DOHH2 (cell line): ENCODE results near the gene KCNK18.

Experiments used
- H3F3A ChIP-seq: fragments of 200-600 bp; sonication (generic), shearing (Covaris generic); 2 replicates; pipeline ENCODE4 v1.6.0; 2016; ENCODE audit warnings: antibody characterized with exemption, mild to moderate bottlenecking; ENCODE audit not compliant: control insufficient read depth, insufficient read depth
- H3K27ac ChIP-seq: fragments of 200-600 bp; sonication (generic); 2 replicates; pipeline ENCODE4 v1.5.1; 2014; ENCODE audit warnings: low read depth, mild to moderate bottlenecking, low read length, moderate library complexity
- H3K27me3 ChIP-seq: fragments of 200-600 bp; sonication (generic); 2 replicates; pipeline ENCODE4 v1.6.1; 2014; ENCODE audit warnings: mild to moderate bottlenecking, low read length, mixed read lengths; ENCODE audit not compliant: control insufficient read depth
- H3K36me3 ChIP-seq: fragments of 200-600 bp; sonication (generic); 2 replicates; pipeline ENCODE4 v1.6.1; 2014; ENCODE audit warnings: mild to moderate bottlenecking, low read length, moderate library complexity, mixed read lengths; ENCODE audit not compliant: control insufficient read depth
- H3K4me1 ChIP-seq: fragments of 200-600 bp; sonication (generic); 2 replicates; pipeline ENCODE4 v1.6.1; 2014; ENCODE audit warnings: mild to moderate bottlenecking, low read length, mixed read lengths; ENCODE audit not compliant: control insufficient read depth
- H3K4me2 ChIP-seq: fragments of 200-600 bp; sonication (generic); 2 replicates; pipeline ENCODE4 v1.6.0; 2014; ENCODE audit warnings: mild to moderate bottlenecking, low read length, moderate library complexity
- H3K4me3 ChIP-seq: fragments of 200-600 bp; sonication (generic); 2 replicates; pipeline ENCODE4 v1.5.1; 2014; ENCODE audit warnings: mild to moderate bottlenecking, low read length, mixed read lengths
- H3K79me2 ChIP-seq: fragments of 200-600 bp; sonication (generic); 2 replicates; pipeline ENCODE4 v1.6.1; 2014; ENCODE audit warnings: mild to moderate bottlenecking, low read length, mixed read lengths; ENCODE audit not compliant: control insufficient read depth
- H3K9me2 ChIP-seq: fragments of 200-600 bp; sonication (generic); replicated peaks from 2 replicates; pipeline ENCODE4 v1.6.1; 2014; ENCODE audit warnings: mild to moderate bottlenecking, low read length, mixed read lengths; ENCODE audit not compliant: control insufficient read depth
- H3K9me3 ChIP-seq: fragments of 200-600 bp; sonication (generic); 2 replicates; pipeline ENCODE4 v1.6.1; 2014; ENCODE audit warnings: antibody characterized with exemption, low read length, mixed read lengths; ENCODE audit not compliant: control insufficient read depth, insufficient read depth
- H4K20me1 ChIP-seq: fragments of 200-600 bp; sonication (generic); 2 replicates; pipeline ENCODE4 v1.6.0; 2014; ENCODE audit warnings: low read depth, mild to moderate bottlenecking, antibody characterized with exemption, low read length, moderate library complexity; ENCODE audit not compliant: control insufficient read depth, insufficient read depth
- CTCF ChIP-seq: fragments of 200-600 bp; sonication (generic); IDR thresholded peaks from one replicate; pipeline ENCODE4 v1.5.1; 2014; ENCODE audit warnings: antibody characterized with exemption, mild to moderate bottlenecking, low read depth, low read length; ENCODE audit not compliant: poor library complexity, severe bottlenecking
- EZH2phosphoT487 ChIP-seq: fragments of 200-600 bp; sonication (generic); IDR thresholded peaks from 2 replicates; pipeline ENCODE4 v1.6.1; 2017; ENCODE audit warnings: borderline replicate concordance, mild to moderate bottlenecking, antibody characterized with exemption, low read length, moderate library complexity, mixed read lengths

Gene KCNK18

GRCh38 chr10:117159390-117159789 lies 37.9 kb upstream of the KCNK18 start:
- no peak overlapping the region for H3K4me3 ChIP-seq
- no peak for TF ChIP-seq EZH2phosphoT487
- no peak for TF ChIP-seq CTCF
- no peaks in the 10 kb centered on the region for H3K79me2 ChIP-seq
- H3K9me3 ChIP-seq: no peaks in the 10 kb centered on the region
- H3K4me1 ChIP-seq: no peaks in the 10 kb centered on the region
- H3K27me3 ChIP-seq: peaks cover 53% of the 10 kb centered on the region
- H3K27ac ChIP-seq: no peak overlapping the region
- H3K36me3 ChIP-seq: no peaks in the 10 kb centered on the region
- H3K9me2 ChIP-seq: no peaks in the 10 kb centered on the region
- H4K20me1 ChIP-seq: no peaks in the 10 kb centered on the region
- H3F3A ChIP-seq: no peaks in the 10 kb centered on the region
- no peak overlapping the region for H3K4me2 ChIP-seq

GRCh38 chr10:117160567-117160966 lies 36.7 kb upstream of the KCNK18 start:
- Histone ChIP-seq H3K79me2 (no peaks in the 10 kb centered on the region), H4K20me1 (no peaks in the 10 kb centered on the region), H3K4me3 (no peak overlapping the region), H3K27me3 (peaks cover 61% of the 10 kb centered on the region), H3K9me3 (no peaks in the 10 kb centered on the region), H3K27ac (no peak overlapping the region), H3K9me2 (no peaks in the 10 kb centered on the region), H3K4me1 (no peaks in the 10 kb centered on the region), H3K4me2 (no peak overlapping the region), H3F3A (no peaks in the 10 kb centered on the region), H3K36me3 (no peaks in the 10 kb centered on the region)
- no peak for TF ChIP-seq CTCF
- no peak for TF ChIP-seq EZH2phosphoT487

- H3K79me2 ChIP-seq: no peaks in the 10 kb centered on the region
- H3F3A ChIP-seq: no peaks in the 10 kb centered on the region
- H4K20me1 ChIP-seq: no peaks in the 10 kb centered on the region
- H3K9me2 ChIP-seq: no peaks in the 10 kb centered on the region
- no peak overlapping the region for H3K4me2 ChIP-seq
- no peak overlapping the region for H3K4me3 ChIP-seq
- peaks cover 61% of the 10 kb centered on the region for H3K27me3 ChIP-seq
- TF ChIP-seq CTCF: no peak
- no peak for TF ChIP-seq EZH2phosphoT487
- H3K4me1 ChIP-seq: no peaks in the 10 kb centered on the region
- H3K27ac ChIP-seq: no peak overlapping the region
- H3K36me3 ChIP-seq: no peaks in the 10 kb centered on the region
- no peaks in the 10 kb centered on the region for H3K9me3 ChIP-seq
Measured at GRCh38 chr10:117161386-117162033, 35.8 kb upstream of the KCNK18 start.
